ENCODE data around the gene SGK2.

Gene SGK2

DNA sequence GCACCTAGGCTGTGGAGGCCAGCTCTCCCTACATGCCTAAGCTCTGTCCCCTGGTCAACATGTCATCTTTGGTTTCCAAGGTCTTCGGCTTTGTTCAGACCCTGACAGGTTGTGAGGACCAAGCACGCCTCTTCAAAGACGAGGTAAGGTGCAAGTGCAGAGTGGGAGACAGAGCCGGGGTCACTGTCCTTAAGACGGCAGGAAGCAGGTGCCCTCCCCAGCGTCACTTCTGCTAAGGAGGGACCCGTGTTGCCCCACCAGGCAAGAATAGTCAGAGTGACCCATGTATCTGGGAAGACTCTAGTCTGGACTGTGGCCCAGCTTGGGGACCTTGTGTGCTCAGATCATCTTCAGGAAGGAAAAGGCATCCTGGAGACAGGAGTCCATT, 18.2 kb upstream of the SGK2 start:
- no peak overlapping the region for H3K4me3 ChIP-seq (ENCODE audit: low read depth, low read length)
- TF ChIP-seq, protein P1, sequence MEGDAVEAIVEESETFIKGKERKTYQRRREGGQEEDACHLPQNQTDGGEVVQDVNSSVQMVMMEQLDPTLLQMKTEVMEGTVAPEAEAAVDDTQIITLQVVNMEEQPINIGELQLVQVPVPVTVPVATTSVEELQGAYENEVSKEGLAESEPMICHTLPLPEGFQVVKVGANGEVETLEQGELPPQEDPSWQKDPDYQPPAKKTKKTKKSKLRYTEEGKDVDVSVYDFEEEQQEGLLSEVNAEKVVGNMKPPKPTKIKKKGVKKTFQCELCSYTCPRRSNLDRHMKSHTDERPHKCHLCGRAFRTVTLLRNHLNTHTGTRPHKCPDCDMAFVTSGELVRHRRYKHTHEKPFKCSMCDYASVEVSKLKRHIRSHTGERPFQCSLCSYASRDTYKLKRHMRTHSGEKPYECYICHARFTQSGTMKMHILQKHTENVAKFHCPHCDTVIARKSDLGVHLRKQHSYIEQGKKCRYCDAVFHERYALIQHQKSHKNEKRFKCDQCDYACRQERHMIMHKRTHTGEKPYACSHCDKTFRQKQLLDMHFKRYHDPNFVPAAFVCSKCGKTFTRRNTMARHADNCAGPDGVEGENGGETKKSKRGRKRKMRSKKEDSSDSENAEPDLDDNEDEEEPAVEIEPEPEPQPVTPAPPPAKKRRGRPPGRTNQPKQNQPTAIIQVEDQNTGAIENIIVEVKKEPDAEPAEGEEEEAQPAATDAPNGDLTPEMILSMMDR (IDR thresholded peaks at IDR 0.05; ENCODE audit: low read depth, low read length): no peak

DNA sequence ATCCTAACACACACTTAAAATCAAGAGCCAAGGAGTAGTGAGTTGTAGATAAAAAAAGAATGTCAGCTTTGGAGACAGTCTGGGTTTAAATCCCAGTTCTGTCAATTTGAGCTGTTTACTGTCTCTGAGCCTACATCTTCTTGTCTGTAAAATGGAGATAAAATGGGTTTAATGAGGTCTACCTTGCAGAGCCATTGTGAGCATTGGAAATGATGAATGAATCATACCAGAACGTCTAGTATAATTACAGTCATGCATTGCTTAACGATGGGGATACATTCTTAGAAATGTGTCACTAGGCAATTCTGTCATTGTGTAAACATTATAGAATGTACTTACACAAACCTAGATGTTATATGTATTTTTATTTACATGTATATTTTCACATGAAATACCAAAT, 17.6 kb upstream of the SGK2 start:
- H3K4me3 ChIP-seq (ENCODE audit: low read depth, low read length): no peak overlapping the region
- TF ChIP-seq, protein P1 (IDR thresholded peaks at IDR 0.05; ENCODE audit: low read depth, low read length): no peak

DNA sequence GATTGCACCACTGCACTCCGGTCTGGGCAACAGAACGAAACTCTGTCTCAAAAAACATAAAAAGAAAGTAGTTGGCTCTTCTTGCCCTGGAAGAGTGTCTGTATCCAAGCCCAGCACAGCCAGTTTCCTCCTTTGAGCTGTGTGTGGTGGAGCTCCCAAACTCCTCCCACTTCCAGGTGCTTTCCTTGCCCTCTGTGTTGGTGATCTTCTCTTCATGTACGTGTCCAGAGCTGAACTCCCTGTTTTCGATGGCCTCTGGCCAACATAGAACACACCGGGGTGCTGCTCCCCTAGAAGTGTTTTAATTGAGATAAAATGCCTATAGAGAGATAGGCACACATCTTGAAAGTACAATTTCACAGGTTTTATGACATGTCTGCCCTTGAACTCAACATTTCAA, 16.7 kb upstream of the SGK2 start:
- H3K4me3 ChIP-seq (ENCODE audit: low read depth, low read length): no peak overlapping the region
- TF ChIP-seq, protein P1 (IDR thresholded peaks at IDR 0.05; ENCODE audit: low read depth, low read length): no peak

DNA sequence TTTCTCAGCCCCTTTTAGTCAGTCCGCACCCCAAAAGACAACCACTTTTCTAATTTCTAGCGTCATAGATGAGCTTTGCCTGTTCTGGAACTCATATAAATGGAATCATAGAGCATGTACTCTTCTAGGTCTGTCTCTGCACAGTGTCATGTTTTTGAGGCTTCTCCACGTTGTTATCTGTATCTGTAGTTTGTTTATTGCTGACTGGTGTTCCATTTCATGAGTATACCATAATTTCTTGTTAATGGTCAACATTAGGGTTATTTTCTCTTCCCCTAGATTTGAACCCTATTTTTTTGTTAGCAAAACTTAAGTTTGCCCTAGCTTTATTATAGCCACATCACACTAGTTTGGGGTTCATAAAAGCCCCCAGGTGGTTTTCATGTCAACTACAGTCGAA, 16.2 kb upstream of the SGK2 start:
- H3K4me3 ChIP-seq (ENCODE audit: low read depth, low read length): no peak overlapping the region
- TF ChIP-seq, protein P1 (IDR thresholded peaks at IDR 0.05; ENCODE audit: low read depth, low read length): no peak

DNA sequence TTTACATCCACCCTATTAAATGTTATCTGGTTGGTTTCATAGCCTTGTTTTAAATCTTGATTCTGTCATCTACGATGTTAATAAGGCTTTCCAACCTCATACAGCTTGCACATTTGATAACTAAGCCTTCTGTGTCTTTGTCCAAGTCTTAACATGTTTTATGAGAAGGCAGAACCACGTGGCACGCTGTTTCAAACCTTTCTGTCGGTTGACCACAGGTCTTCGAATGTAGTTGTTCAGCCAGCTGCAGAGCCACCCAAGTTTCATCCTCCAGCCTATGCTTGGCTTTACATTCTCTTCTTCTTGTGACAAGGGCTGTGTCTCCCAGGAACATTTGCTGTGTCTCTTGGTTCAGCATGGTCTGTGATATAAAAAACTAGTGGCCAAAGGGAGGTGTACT, 15.7 kb upstream of the SGK2 start:
- TF ChIP-seq, protein P1 (IDR thresholded peaks at IDR 0.05; ENCODE audit: low read depth, low read length): no peak
- H3K4me3 ChIP-seq (ENCODE audit: low read depth, low read length): no peak overlapping the region

DNA sequence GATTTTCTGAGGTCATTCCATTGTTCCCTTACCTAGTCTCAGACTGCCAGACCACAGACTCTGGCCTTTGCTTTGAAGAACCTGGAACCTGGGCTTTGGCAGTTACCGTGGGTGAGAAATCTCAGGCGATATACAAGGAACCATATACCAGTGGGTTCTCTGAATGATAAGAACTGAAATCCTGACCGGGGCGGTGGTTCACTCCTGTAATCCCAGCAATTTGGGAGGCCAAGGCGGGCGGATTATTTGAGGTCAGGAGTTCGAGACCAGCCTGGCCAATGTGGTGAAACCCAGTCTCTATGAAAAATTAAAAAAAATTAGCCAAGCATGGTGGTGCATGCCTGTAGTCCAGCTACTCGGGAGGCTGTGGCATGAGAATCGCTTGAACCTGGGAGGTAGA, 14.3 kb upstream of the SGK2 start:
- H3K4me3 ChIP-seq (ENCODE audit: low read depth, low read length): no peak overlapping the region
- TF ChIP-seq, protein P1 (IDR thresholded peaks at IDR 0.05; ENCODE audit: low read depth, low read length): no peak

DNA sequence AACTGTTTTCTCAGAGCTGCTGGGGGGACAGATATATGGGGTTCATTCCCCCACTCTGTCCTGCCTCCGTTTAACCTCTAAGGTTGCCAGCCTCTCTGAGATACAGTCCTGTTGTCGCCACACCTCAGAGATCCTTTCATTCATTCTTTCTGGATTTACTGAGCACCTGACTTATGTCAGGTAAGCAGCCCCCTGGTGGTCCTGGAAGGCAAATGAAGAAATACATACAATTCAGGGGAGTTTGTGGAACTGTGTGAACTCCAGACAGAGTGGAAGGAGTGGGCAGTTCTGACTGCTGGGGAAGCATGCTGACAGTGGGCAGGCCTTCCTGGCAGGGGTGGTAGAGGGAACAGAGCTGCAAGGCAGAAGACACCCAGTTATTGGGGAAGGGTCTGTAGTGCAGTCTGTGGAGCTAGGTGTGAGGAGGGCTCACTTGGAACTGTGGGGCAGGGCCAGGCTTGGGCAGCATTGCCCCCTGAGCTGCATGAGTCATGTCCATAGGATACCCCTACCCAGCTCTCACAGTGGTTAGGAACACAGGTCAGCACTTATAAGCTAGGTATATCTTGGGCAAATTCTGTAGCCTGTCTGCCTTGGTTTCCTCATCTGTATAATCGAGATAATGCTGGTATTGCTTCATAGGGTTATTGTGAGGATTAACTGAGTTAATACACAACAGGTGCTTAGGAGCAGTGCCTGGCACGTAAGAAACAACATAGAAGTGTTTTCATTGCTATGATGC, 12.8 kb upstream of the SGK2 start:
- TF ChIP-seq, protein P1 (IDR thresholded peaks at IDR 0.05; ENCODE audit: low read depth, low read length): no peak
- H3K4me3 ChIP-seq (ENCODE audit: low read depth, low read length): no peak overlapping the region
